C4-2B (cell line): ENCODE measurements around the gene COL1A1.

Experiments
- H3K27ac ChIP-seq: fragments of 450-650 bp; 2 replicates; pipeline ENCODE4 v1.5.1; 2017
- ZFX ChIP-seq: fragments of 450-650 bp; IDR thresholded peaks from 2 replicates; pipeline ENCODE4 v1.6.1; 2017
- TF ChIP-seq, protein P1 (sequence below): fragments of 450-650 bp; conservative IDR thresholded peaks from 2 replicates; pipeline ENCODE4 v1.5.1; 2017; ENCODE audit warnings: mild to moderate bottlenecking

The COL1A1 gene

DNA sequence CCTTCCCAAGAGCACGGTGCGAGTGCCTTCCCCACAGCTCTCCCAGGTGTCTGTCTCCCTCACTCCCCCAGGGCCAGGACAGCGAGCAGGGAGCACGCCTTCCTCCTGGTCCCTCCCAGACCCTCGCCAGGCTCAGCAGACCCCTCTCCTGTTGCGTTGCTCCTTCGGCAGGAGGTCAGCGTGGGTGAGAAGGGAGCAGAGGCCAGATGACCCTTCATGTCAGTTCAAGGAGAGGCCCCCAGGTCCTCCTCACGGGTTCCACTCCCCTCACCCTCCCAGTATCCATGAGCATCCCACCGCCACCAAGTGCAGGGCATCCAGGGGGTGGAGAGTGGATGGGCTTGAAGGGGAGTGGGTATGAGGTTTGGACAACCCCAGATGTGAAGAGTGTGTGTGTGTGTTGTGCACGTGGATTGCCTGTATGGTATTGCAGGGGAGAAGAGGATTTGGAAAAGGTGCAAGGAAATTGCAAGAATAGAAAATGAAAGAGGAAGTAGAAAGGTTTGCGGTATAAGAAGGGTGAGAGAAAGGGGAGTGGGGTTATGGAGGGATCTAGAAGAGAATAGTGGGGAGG lies 17.9 kb downstream of the COL1A1 start:
- H3K27ac ChIP-seq, result no peak overlapping the region
- TF ChIP-seq, protein P1, sequence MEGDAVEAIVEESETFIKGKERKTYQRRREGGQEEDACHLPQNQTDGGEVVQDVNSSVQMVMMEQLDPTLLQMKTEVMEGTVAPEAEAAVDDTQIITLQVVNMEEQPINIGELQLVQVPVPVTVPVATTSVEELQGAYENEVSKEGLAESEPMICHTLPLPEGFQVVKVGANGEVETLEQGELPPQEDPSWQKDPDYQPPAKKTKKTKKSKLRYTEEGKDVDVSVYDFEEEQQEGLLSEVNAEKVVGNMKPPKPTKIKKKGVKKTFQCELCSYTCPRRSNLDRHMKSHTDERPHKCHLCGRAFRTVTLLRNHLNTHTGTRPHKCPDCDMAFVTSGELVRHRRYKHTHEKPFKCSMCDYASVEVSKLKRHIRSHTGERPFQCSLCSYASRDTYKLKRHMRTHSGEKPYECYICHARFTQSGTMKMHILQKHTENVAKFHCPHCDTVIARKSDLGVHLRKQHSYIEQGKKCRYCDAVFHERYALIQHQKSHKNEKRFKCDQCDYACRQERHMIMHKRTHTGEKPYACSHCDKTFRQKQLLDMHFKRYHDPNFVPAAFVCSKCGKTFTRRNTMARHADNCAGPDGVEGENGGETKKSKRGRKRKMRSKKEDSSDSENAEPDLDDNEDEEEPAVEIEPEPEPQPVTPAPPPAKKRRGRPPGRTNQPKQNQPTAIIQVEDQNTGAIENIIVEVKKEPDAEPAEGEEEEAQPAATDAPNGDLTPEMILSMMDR, result no peak
- TF ChIP-seq ZFX, result no peak

DNA sequence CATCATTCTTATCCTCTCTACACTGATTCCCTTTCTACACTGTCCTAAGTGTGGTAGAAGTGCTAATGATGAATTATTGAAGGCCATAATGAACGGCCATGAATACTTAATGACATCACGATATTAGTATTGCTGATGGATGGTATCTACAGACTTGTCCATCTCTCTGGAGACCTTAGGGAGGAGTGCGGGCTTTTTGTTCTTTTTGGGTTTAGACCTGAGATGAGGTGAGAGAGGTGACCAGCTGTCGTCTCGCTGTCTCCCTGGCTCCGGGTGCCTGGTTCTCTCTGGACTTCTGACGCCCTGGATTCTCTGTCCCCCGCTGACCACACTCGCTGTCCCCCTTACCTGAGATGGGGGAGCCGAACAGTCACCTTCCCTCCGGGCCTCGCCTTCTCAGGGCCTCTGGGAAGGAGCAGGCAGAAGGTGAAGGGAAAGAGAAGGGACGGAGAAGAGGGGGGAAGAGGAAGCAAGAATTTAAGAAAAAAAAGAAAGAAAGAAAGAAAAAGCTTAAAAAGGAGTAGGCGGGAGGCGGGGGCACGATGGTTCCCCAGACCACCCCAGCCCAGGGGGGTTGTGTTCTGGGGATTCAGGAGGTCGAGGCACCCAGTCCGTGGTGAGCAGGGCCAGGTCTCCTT lies 18.5 kb downstream of the COL1A1 start:
- TF ChIP-seq, protein P1, result no peak
- no peak for TF ChIP-seq ZFX

DNA sequence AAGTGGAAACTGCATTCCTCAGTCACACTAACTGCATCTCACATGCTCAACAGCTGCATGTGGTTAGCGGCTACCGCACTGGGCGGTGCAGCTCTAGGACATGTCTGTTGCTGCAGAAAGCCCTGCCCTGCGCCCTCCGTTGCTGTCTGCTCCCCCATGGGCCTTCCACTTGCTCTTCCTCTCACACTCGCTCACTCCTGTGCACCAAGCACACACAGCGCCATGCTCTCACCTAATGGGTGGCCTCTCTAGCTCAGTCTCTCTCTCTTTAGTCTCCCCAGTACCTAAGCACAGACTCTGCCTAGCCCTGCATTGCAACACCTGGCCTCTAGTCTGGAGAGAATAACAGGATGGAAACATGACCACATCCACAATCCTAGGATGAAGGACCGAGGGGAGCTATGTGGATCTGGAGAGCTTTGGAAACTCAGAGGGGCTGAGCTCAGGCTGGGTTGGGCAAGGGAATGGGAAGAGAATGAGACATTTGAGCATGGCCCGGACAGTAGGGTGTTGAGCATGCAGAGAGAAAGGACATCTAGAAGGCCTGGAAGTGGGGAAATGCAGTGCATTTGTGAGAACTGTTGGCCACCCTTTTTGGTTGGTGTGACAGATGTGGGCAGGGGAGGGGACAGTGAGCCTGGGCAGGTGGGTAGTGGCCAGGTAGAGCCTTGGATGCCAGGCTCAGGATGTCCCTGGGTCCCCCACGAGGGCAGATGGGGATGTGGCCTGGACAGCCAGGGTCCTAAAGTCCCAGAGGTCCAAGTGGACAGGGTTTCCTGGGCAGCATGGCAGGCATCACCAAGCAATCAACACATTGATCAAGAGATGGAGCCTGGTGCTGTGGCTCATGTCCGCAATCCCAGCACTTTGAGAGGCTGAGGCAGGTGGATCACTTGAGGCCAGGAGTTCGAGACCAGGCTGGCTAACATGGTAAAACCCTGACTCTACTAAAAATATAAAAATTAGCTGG lies 19.6 kb downstream of the COL1A1 start:
- no peak for TF ChIP-seq ZFX
- TF ChIP-seq, protein P1, result no peak
- no peak overlapping the region for H3K27ac ChIP-seq

More for the DNA sequence above, 18.5 kb downstream of the COL1A1 start:
- no peak overlapping the region for H3K27ac ChIP-seq

DNA sequence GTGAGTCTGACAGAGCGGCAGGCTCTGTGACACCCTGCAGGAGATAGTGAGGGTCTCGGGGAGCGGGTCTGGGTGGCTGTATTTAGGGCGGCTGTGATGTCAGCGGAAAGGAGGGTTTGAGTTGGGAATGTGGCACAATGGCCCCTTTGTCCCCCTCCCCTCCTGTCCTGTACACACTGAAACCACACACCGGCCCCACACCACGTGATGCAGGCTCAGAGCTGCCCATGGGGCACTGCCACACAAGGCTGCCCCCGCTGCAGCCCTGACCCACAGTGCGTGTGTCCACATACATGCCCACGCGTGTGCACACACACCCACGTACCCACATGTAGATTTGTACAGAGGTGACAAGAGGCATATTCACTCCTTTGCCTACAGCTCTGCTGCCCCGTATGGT lies 20.3 kb downstream of the COL1A1 start:
- TF ChIP-seq, protein P1, result no peak
- no peak for TF ChIP-seq ZFX
- H3K27ac ChIP-seq, result no peak overlapping the region

DNA sequence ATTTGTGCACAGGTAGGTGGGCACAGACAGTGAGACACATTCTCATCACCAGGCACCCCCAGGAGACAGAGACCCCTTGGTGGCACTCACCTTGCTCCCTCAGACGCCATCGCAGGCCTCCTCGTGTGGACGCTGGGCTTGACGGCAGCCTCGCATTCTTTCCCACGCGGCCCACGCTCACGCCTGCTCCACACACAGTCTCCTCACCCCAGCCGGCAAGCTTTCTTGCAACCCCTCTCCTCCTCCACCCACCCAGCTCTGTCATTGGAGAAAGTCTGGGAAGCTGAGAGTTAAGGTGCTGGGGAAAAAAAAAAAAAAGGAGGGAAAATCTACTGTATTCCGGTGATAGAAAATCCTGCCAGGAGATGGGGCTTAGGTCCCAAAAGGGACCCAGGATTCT lies 20.8 kb downstream of the COL1A1 start:
- TF ChIP-seq, protein P1, result no peak
- TF ChIP-seq ZFX, result no peak
- H3K27ac ChIP-seq, result no peak overlapping the region

DNA sequence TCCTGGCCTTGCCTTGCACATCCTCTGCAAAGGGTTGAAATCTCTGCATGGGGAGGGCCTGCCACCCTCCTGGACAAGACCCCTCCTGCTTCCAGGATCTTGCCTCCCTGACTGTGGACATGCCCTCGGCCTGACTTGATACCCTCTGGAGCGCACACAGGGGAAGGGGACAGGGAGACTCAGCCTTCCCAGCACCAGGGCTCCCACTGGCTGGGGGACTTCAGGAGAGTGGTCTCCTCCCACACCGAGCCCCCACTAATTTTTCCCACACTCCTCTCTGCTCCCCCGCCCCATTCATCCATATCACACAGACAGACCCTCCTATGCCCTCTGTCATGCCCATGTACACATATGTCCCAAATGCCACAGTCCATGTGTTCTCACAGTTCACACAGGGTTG lies 21.3 kb downstream of the COL1A1 start:
- no peak overlapping the region for H3K27ac ChIP-seq
- TF ChIP-seq ZFX, result no peak
- TF ChIP-seq, protein P1, result no peak
